Neural progenitor cell (in vitro differentiated cells): ENCODE data around the gene PTPRG. TPM values are rescaled to one million over a fixed set of nuclear protein-coding genes. Genes with fewer than 3 reads are reported as not detected.

ENCODE experiments used
- DNase-seq: peaks from one replicate; pipeline ENCODE4 v3.0.0-alpha.2; 2016; ENCODE audit warnings: low spot score
- H2AFZ ChIP-seq: fragments of 200-600 bp; sonication (generic); replicated peaks from 2 replicates; pipeline ENCODE4 v1.6.1; 2016; ENCODE audit warnings: antibody characterized with exemption
- H3F3A ChIP-seq: fragments of 200-600 bp; sonication (generic); 2 replicates; pipeline ENCODE4 v1.6.1; 2016; ENCODE audit warnings: antibody characterized with exemption, low read depth
- H3K27ac ChIP-seq: fragments of 200-600 bp; sonication (generic); 2 replicates; pipeline ENCODE4 v1.5.1; 2016; ENCODE audit warnings: mild to moderate bottlenecking
- H3K27me3 ChIP-seq: fragments of 200-600 bp; sonication (generic); 2 replicates; pipeline ENCODE4 v1.6.1; 2016; ENCODE audit warnings: mild to moderate bottlenecking, moderate library complexity
- H3K36me3 ChIP-seq: fragments of 200-600 bp; sonication (generic); 2 replicates; pipeline ENCODE4 v1.5.1; 2016
- H3K4me1 ChIP-seq: fragments of 200-600 bp; sonication (generic); 2 replicates; pipeline ENCODE4 v1.6.1; 2016; ENCODE audit warnings: mixed run types
- H3K4me2 ChIP-seq: fragments of 200-600 bp; sonication (generic); 2 replicates; pipeline ENCODE4 v1.6.1; 2016
- H3K4me3 ChIP-seq: fragments of 200-600 bp; sonication (generic); 2 replicates; pipeline ENCODE4 v1.5.1; 2016
- H3K79me2 ChIP-seq: fragments of 200-600 bp; sonication (generic); 2 replicates; pipeline ENCODE4 v1.6.1; 2016; ENCODE audit warnings: low read depth
- H3K9ac ChIP-seq: fragments of 200-600 bp; sonication (generic); 2 replicates; pipeline ENCODE4 v1.6.1; 2016
- H3K9me3 ChIP-seq: fragments of 200-600 bp; sonication (generic); 2 replicates; pipeline ENCODE4 v1.5.1; 2016; ENCODE audit warnings: low read depth
- H4K20me1 ChIP-seq: fragments of 200-600 bp; sonication (generic); 2 replicates; pipeline ENCODE4 v1.6.1; 2016; ENCODE audit warnings: low read depth
- H3K27ac Mint-ChIP-seq: 3 replicates; pipeline ENCODE4 v1.8.0; 2021; ENCODE audit warnings: mixed read lengths
- H3K27me3 Mint-ChIP-seq: 2 replicates; pipeline ENCODE4 v1.8.0; 2022; ENCODE audit warnings: low read depth, mild to moderate bottlenecking, inconsistent platforms, moderate library complexity, mixed read lengths; ENCODE audit not compliant: insufficient read depth
- H3K36me3 Mint-ChIP-seq: 3 replicates; pipeline ENCODE4 v1.8.0; 2021; ENCODE audit warnings: mixed read lengths
- H3K4me1 Mint-ChIP-seq: 3 replicates; pipeline ENCODE4 v1.8.0; 2021; ENCODE audit warnings: mixed read lengths
- H3K4me3 Mint-ChIP-seq: 3 replicates; pipeline ENCODE4 v1.8.0; 2021; ENCODE audit warnings: mild to moderate bottlenecking, moderate library complexity, mixed read lengths
- H3K9me3 Mint-ChIP-seq: 3 replicates; pipeline ENCODE4 v1.8.0; 2020; ENCODE audit warnings: mixed read lengths
- CTCF ChIP-seq: fragments of 200-600 bp; sonication (generic); IDR thresholded peaks from 2 replicates; pipeline ENCODE4 v1.5.1; 2017; ENCODE audit warnings: antibody characterized with exemption, mild to moderate bottlenecking
- EZH2 ChIP-seq: fragments of 200-600 bp; sonication (generic); IDR thresholded peaks from 2 replicates; pipeline ENCODE4 v1.6.1; 2017; ENCODE audit warnings: antibody characterized with exemption, mild to moderate bottlenecking, moderate library complexity
- EZH2phosphoT487 ChIP-seq: fragments of 200-600 bp; sonication (generic); IDR thresholded peaks from 2 replicates; pipeline ENCODE4 v1.6.1; 2017; ENCODE audit warnings: antibody characterized with exemption
- total RNA-seq: library from RNA; depleted of rRNA; stranded (reverse); fragments of >200 nt; gene quantifications from 2 replicates; pipeline ENCODE4 v1.2.3, GENCODE V29; 2015; ENCODE audit warnings: low replicate concordance

PTPRG gene
- total RNA-seq, 1 donor from 2014 or later = 65.3 TPM

- H3K9ac ChIP-seq = no peak overlapping the region
- no peaks in the 10 kb centered on the region for H3K4me1 ChIP-seq
- Mint-ChIP-seq H3K27ac (no peak overlapping the region), H3K27me3 (no peaks in the 10 kb centered on the region), H3K4me3 (no peak overlapping the region), H3K4me1 (peaks cover 9% of the 10 kb centered on the region), H3K9me3 (peaks cover 5% of the 10 kb centered on the region), H3K36me3 (peaks cover 2% of the 10 kb centered on the region)
- peaks cover 5% of the 10 kb centered on the region for H3K79me2 ChIP-seq
- H3K4me3 ChIP-seq = no peak overlapping the region
- no peak for DNase-seq
- peaks cover 1% of the 10 kb centered on the region for H4K20me1 ChIP-seq
- H3F3A ChIP-seq = no peaks in the 10 kb centered on the region
- H3K27ac ChIP-seq = no peak overlapping the region
- H3K36me3 ChIP-seq = no peaks in the 10 kb centered on the region
- no peaks in the 10 kb centered on the region for H3K9me3 ChIP-seq
- no peak overlapping the region for H3K4me2 ChIP-seq
- H3K27me3 ChIP-seq = no peaks in the 10 kb centered on the region
- H2AFZ ChIP-seq = no peak overlapping the region
- no peak for TF ChIP-seq EZH2
- no peak for TF ChIP-seq CTCF
- no peak for TF ChIP-seq EZH2phosphoT487
Measured at GRCh38 chr3:62103531-62103930, 542.2 kb downstream of the PTPRG start.

GRCh38 chr3:62109534-62109933 is 548.2 kb downstream of the PTPRG start:
- Histone ChIP-seq H3K4me3 (no peak overlapping the region), H3K4me1 (peaks cover 12% of the 10 kb centered on the region), H3F3A (no peaks in the 10 kb centered on the region), H3K9ac (no peak overlapping the region), H3K36me3 (no peaks in the 10 kb centered on the region), H3K27me3 (no peaks in the 10 kb centered on the region), H3K4me2 (no peak overlapping the region), H3K9me3 (no peaks in the 10 kb centered on the region), H3K27ac (no peak overlapping the region), H3K79me2 (peaks cover 6% of the 10 kb centered on the region), H4K20me1 (no peaks in the 10 kb centered on the region), H2AFZ (no peak overlapping the region)
- DNase-seq = no peak
- Mint-ChIP-seq H3K27me3 (peaks cover 7% of the 10 kb centered on the region), H3K4me3 (no peak overlapping the region), H3K27ac (peak overlapping the region; percentile 76), H3K9me3 (peaks cover 20% of the 10 kb centered on the region), H3K4me1 (peaks cover 7% of the 10 kb centered on the region), H3K36me3 (peaks cover 8% of the 10 kb centered on the region)
- TF ChIP-seq CTCF (no peak), EZH2 (no peak), EZH2phosphoT487 (no peak)

DNA sequence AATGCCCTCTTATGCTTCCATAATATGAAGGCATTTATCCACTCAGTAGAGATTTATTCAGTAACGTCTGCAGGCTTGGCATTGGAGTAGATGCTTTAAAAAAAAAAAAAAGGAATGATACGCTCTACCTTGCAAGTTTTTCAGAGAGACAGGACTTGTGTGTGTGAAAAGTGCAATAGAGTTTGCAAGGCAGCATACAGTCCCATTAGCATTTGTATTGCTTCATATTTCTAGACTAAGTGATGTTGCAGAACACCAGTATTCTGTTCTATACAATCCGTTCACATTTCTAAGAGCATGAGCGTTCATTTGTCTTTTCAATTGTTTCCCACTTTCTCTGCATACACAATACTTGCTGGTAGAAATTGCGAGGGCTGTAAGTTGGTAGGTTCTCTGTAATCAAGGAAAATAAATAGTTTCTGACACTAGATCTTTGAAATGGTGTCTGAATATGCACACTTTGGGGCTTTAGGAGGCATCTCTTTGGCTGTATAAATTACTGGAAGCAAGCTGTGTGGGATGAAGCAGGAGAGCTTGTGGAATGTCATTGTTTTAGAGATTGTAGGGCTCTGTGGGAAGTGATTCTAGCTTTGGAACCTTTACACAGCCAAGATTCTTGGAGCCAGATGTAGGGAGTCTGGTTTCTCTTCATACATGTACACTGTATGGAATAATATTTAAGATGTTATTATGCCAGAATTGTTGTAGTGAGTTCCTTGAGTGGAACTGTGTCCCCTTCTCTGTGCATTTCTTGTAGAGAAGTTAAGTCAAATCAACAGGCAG is 549.3 kb downstream of the PTPRG start:
- Histone ChIP-seq H3K27ac (no peak overlapping the region), H4K20me1 (no peaks in the 10 kb centered on the region), H3K4me1 (peaks cover 12% of the 10 kb centered on the region), H3K27me3 (no peaks in the 10 kb centered on the region), H3K79me2 (peaks cover 6% of the 10 kb centered on the region), H3K9me3 (no peaks in the 10 kb centered on the region), H2AFZ (no peak overlapping the region), H3K36me3 (no peaks in the 10 kb centered on the region), H3K4me2 (peak overlapping the region; percentile 7), H3K4me3 (no peak overlapping the region), H3F3A (no peaks in the 10 kb centered on the region), H3K9ac (no peak overlapping the region)
- peaks cover 7% of the 10 kb centered on the region for H3K4me1 Mint-ChIP-seq
- H3K36me3 Mint-ChIP-seq = peaks cover 7% of the 10 kb centered on the region
- H3K9me3 Mint-ChIP-seq = peaks cover 20% of the 10 kb centered on the region
- TF ChIP-seq EZH2 = no peak
- TF ChIP-seq CTCF = no peak
- TF ChIP-seq EZH2phosphoT487 = no peak
- peak; percentile 30 for DNase-seq
- peaks cover 7% of the 10 kb centered on the region for H3K27me3 Mint-ChIP-seq
- H3K27ac Mint-ChIP-seq = no peak overlapping the region
- no peak overlapping the region for H3K4me3 Mint-ChIP-seq
